BE2C (cell line): Measurements from ENCODE around the gene PTPRD.
"Not testable (repeated sequence)": the region's sequence is repeated elsewhere in the genome, so short reads cannot be mapped to it uniquely, and the experiment has no call there.

Experiments
- DNase-seq: peaks from one replicate; pipeline ENCODE4 v3.0.0-alpha.2; 2020
- H3K27me3 ChIP-seq: fragments of 250-450 bp; sonication (Bioruptor Pico); 2 replicates; pipeline ENCODE4 v1.5.1; 2020; ENCODE audit warnings: mild to moderate bottlenecking
- H3K36me3 ChIP-seq: fragments of 250-450 bp; sonication (Bioruptor Pico); 2 replicates; pipeline ENCODE4 v1.5.1; 2020; ENCODE audit warnings: mild to moderate bottlenecking
- H3K4me1 ChIP-seq: fragments of 250-450 bp; sonication (Bioruptor Pico); 2 replicates; pipeline ENCODE4 v1.5.1; 2020
- H3K4me3 ChIP-seq: 2 replicates; pipeline ENCODE4 v1.5.1; 2011; ENCODE audit warnings: low read depth, low read length
- H3K9me3 ChIP-seq: fragments of 250-450 bp; sonication (Bioruptor Pico); 2 replicates; pipeline ENCODE4 v1.5.1; 2020
- CTCF ChIP-seq: IDR thresholded peaks from 2 replicates; pipeline ENCODE4 v1.5.1; 2012; ENCODE audit warnings: mild to moderate bottlenecking, low read depth, low read length

Gene PTPRD

GRCh38 chr9:9945966-9946365 is 666.8 kb downstream of the PTPRD start:
- DNase-seq = no peak
- Histone ChIP-seq H3K27me3 (no peaks in the 10 kb centered on the region), H3K4me1 (no peaks in the 10 kb centered on the region), H3K9me3 (no peaks in the 10 kb centered on the region), H3K36me3 (no peaks in the 10 kb centered on the region), H3K4me3 (no peak overlapping the region)
- TF ChIP-seq CTCF = no peak

GRCh38 chr9:9942764-9943424 is 669.9 kb downstream of the PTPRD start:
- peak; percentile 43 for DNase-seq
- peak; percentile 92 for TF ChIP-seq CTCF
- H3K9me3 ChIP-seq = no peaks in the 10 kb centered on the region

GRCh38 chr9:9938432-9938831 is 674.4 kb downstream of the PTPRD start:
- Histone ChIP-seq H3K27me3 (no peaks in the 10 kb centered on the region), H3K4me1 (no peaks in the 10 kb centered on the region), H3K4me3 (no peak overlapping the region), H3K9me3 (no peaks in the 10 kb centered on the region), H3K36me3 (no peaks in the 10 kb centered on the region)
- TF ChIP-seq CTCF = no peak
- DNase-seq = no peak

More at GRCh38 chr9:9942764-9943424, 669.9 kb downstream of the PTPRD start:
- Histone ChIP-seq H3K27me3 (no peaks in the 10 kb centered on the region), H3K36me3 (no peaks in the 10 kb centered on the region), H3K4me1 (no peaks in the 10 kb centered on the region), H3K4me3 (no peak overlapping the region)

GRCh38 chr9:9931464-9931863 is 681.3 kb downstream of the PTPRD start:
- H3K36me3 ChIP-seq, H3K4me3 ChIP-seq, H3K9me3 ChIP-seq, DNase-seq, H3K4me1 ChIP-seq, H3K27me3 ChIP-seq: not testable (repeated sequence)

- DNase-seq = no peak
- no peaks in the 10 kb centered on the region for H3K4me1 ChIP-seq
- no peak for TF ChIP-seq CTCF
- no peaks in the 10 kb centered on the region for H3K27me3 ChIP-seq
- no peaks in the 10 kb centered on the region for H3K36me3 ChIP-seq
- no peak overlapping the region for H3K4me3 ChIP-seq
- no peaks in the 10 kb centered on the region for H3K9me3 ChIP-seq
Observed at GRCh38 chr9:9924376-9924775, 688.4 kb downstream of the PTPRD start.

- DNase-seq = no peak
- H3K4me1 ChIP-seq = no peaks in the 10 kb centered on the region
Observed at GRCh38 chr9:9921805-9922204, 691.0 kb downstream of the PTPRD start.

More at GRCh38 chr9:9921805-9922204, 691.0 kb downstream of the PTPRD start:
- TF ChIP-seq CTCF = no peak
- Histone ChIP-seq H3K27me3 (no peaks in the 10 kb centered on the region), H3K36me3 (no peaks in the 10 kb centered on the region), H3K9me3 (no peaks in the 10 kb centered on the region), H3K4me3 (no peak overlapping the region)
